ENCODE results near the gene ADGB. TPM values are rescaled to one million over a fixed set of nuclear protein-coding genes. Genes with fewer than 3 reads are reported as not detected.

ADGB gene
- polyA plus RNA-seq, 1 donor (not counting 4 experiments of a cell fraction or from before 2014, with no cell fraction given) = not detected

GRCh38 chr6:146857180-146857979 is 258.6 kb downstream of the ADGB start:
- Histone ChIP-seq H4K20me1 (ENCODE audit: control insufficient read depth, extremely low read depth, insufficient read depth, low read length) (no peaks in the 10 kb centered on the region), H3K4me3 (ENCODE audit: control insufficient read depth in 2 of 3, extremely low read depth in 1 of 3, insufficient read depth in 2 of 3, low read depth in 1 of 3, low read length in 3 of 3) (peak overlapping the region in 1 of 3 experiments; percentile 41), H3K9ac (ENCODE audit: control insufficient read depth, extremely low read depth, insufficient read depth, low read length) (no peak overlapping the region), H3K27me3 (ENCODE audit: control insufficient read depth, extremely low read depth, insufficient read depth, low read length) (no peaks in the 10 kb centered on the region), H3K4me1 (ENCODE audit: control insufficient read depth, extremely low read depth, insufficient read depth, low read length) (peaks cover 3% of the 10 kb centered on the region), H2AFZ (ENCODE audit: control insufficient read depth, low read length) (peak overlapping the region; percentile 66), H3K9me3 (ENCODE audit: control insufficient read depth, low read depth, low read length) (peaks cover 3% of the 10 kb centered on the region), H3K27ac (ENCODE audit: control insufficient read depth, insufficient read depth, low read length) (no peak overlapping the region), H3K9me1 (ENCODE audit: control insufficient read depth, extremely low read depth, insufficient read depth, low read length) (no peaks in the 10 kb centered on the region), H3K4me2 (ENCODE audit: control insufficient read depth, extremely low read depth, insufficient read depth, low read depth, low read length) (peak overlapping the region; percentile 61), H3K36me3 (ENCODE audit: control insufficient read depth in 2 of 2, extremely low read depth in 1 of 2, insufficient read depth in 2 of 2, low read length in 2 of 2) (no peaks in the 10 kb centered on the region), H3K79me2 (ENCODE audit: control insufficient read depth, insufficient read depth, low read length) (no peaks in the 10 kb centered on the region)
- TF ChIP-seq CTCF (optimal IDR thresholded peaks at IDR 0.05 in 1 of 3, IDR thresholded peaks at IDR 0.05 in 1 of 3, conservative IDR thresholded peaks at IDR 0.05 in 1 of 3; ENCODE audit: extremely low read depth in 1 of 3, insufficient read depth in 2 of 3, low read length in 3 of 3) = peak; percentile 93 to 98 (median 98)
- TF ChIP-seq EZH2 (IDR thresholded peaks at IDR 0.05; ENCODE audit: low read length) = no peak
- dilution Hi-C loops (cut with MboI; ENCODE audit: extremely low pct_ligation_motif_present, low sequenced_read_pairs) = no loop called here
- DNase-seq (ENCODE audit: low read depth, low spot score) = no peak
- no peak for FAIRE-seq

GRCh38 chr6:146857980-146858347 is 259.2 kb downstream of the ADGB start:
- Histone ChIP-seq H3K4me3 (ENCODE audit: control insufficient read depth in 2 of 3, extremely low read depth in 1 of 3, insufficient read depth in 2 of 3, low read depth in 1 of 3, low read length in 3 of 3) (no peak overlapping the region), H4K20me1 (ENCODE audit: control insufficient read depth, extremely low read depth, insufficient read depth, low read length) (no peaks in the 10 kb centered on the region), H3K9ac (ENCODE audit: control insufficient read depth, extremely low read depth, insufficient read depth, low read length) (no peak overlapping the region), H2AFZ (ENCODE audit: control insufficient read depth, low read length) (peak overlapping the region; percentile 45), H3K4me1 (ENCODE audit: control insufficient read depth, extremely low read depth, insufficient read depth, low read length) (peaks cover 3% of the 10 kb centered on the region), H3K4me2 (ENCODE audit: control insufficient read depth, extremely low read depth, insufficient read depth, low read depth, low read length) (peak overlapping the region; percentile 61), H3K36me3 (ENCODE audit: control insufficient read depth in 2 of 2, extremely low read depth in 1 of 2, insufficient read depth in 2 of 2, low read length in 2 of 2) (no peaks in the 10 kb centered on the region), H3K79me2 (ENCODE audit: control insufficient read depth, insufficient read depth, low read length) (no peaks in the 10 kb centered on the region), H3K27me3 (ENCODE audit: control insufficient read depth, extremely low read depth, insufficient read depth, low read length) (no peaks in the 10 kb centered on the region), H3K9me1 (ENCODE audit: control insufficient read depth, extremely low read depth, insufficient read depth, low read length) (no peaks in the 10 kb centered on the region), H3K9me3 (ENCODE audit: control insufficient read depth, low read depth, low read length) (no peaks in the 10 kb centered on the region), H3K27ac (ENCODE audit: control insufficient read depth, insufficient read depth, low read length) (no peak overlapping the region)
- DNase-seq (ENCODE audit: low read depth, low spot score) (no peak), FAIRE-seq (no peak)
- TF ChIP-seq EZH2 (IDR thresholded peaks at IDR 0.05; ENCODE audit: low read length) (no peak), CTCF (optimal IDR thresholded peaks at IDR 0.05 in 1 of 3, IDR thresholded peaks at IDR 0.05 in 1 of 3, conservative IDR thresholded peaks at IDR 0.05 in 1 of 3; ENCODE audit: extremely low read depth in 1 of 3, insufficient read depth in 2 of 3, low read length in 3 of 3) (no peak)
- dilution Hi-C loops (cut with MboI; ENCODE audit: extremely low pct_ligation_motif_present, low sequenced_read_pairs) = no loop called here

All from keratinocyte (primary cell).